GM18858 (cell line): ENCODE measurements around the gene APOBEC3H.

Experiments used
- ATAC-seq: cut with Tn5 transposase; IDR thresholded peaks from one replicate; pipeline ENCODE4 v1.9.1; 2021; ENCODE audit not compliant: unreplicated experiment

Gene APOBEC3H

DNA sequence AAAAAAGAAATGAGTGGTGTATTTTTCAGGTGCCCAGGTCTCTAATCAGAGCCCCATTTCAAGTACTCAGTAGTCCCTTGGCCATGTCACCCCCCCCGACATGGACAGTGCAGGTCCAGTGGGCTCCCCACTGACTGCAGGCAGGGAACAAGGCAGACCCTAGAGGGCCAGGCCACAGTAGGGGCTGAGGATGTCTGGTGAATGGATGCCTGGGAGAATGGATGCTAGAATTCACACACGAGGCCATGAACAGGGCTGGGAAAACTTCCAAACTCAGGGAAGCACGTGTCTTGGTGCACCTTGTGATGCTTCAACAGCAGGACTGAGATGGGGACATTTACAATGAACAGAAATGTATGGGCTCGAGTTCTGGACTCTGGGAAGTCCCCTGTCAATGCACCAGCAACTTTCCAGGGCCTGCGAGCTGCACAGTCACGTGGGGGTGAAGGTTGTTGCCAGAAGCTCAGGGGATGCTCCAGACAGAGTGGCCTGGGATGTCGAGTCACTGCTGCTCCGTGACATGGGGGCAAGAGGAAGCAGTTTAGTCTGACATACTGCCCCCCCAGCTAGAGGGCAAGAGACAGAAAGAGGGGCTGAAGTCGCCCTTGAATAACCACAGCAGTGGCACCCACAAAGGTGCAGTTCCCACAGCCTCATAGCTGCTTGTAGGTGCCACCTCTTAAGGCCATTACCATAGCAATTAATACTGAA, 16.8 kb upstream of the APOBEC3H start:
- ATAC-seq: no peak

DNA sequence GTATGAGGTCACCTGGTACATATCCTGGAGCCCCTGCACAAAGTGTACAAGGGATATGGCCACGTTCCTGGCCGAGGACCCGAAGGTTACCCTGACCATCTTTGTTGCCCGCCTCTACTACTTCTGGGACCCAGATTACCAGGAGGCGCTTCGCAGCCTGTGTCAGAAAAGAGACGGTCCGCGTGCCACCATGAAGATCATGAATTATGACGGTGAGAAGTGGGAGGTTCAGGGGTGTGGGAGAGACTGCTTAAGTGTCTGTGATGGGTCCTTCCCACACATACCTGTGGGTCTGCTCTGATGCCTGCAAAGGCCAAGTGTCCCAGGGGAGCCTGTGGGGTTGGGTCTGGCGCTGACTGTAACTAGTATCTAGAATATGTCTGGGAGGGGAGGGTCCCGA, 16.0 kb upstream of the APOBEC3H start:
- ATAC-seq: no peak

DNA sequence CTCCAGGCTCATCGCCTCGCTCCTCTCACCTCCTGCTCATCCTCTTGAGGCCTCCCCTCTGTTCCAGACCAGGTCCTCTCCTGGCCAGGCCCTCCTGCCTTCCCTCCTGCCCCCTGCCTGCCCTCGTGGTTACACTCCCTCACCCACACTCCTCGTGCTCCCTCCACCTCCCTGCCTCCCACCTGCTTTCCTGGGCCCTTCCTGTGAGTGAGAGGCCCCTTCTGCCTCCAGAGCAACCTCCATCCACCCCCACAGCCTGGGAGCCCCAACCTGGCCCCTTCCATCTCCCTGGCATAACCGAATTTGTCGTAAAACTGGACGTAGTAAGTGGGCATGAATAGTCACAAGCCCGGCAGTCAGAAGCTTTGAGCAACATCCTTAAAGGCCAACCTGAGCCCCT, 15.4 kb upstream of the APOBEC3H start:
- no peak for ATAC-seq

DNA sequence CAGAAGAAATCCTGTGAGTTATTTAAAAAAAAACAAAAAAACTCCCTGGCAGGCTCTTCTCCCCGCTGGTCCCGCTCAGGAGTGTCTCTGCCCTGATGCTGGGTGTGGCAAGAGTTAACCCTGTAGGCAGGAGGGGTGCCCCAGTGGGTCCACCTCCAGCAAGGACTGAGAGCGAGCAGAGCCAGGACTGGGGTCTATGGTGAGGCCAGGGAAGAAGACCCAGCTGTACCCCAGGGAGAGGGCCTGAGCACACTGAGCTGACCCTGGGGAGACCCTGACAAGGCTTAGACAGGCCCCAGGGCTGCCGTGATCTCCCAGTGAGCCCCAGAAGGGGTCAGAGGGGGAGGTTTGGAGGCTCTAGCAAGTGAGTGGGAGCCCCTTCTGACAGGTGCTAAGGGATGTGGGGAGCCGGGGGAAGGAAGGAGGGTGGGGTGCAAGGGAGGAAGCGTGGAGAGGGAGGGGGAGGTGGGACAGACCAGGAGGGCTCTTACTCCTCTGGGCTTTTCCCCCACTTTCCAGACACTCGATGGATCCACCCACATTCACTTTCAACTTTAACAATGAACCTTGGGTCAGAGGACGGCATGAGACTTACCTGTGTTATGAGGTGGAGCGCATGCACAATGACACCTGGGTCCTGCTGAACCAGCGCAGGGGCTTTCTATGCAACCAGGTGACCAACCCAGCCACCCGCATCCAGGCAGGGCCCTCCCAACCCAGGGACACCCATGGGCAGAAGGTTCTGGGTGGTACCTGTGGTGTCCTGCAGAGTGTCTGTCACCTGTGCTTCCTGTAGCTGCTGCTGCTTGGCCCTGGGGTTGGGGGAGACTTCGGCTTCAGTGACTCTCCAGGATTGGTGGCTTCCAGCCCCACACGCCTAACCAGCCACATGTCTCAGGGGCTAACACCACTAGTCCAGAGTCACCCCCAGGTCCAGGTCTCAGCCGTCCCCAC, 13.6 kb upstream of the APOBEC3H start:
- ATAC-seq: no peak

DNA sequence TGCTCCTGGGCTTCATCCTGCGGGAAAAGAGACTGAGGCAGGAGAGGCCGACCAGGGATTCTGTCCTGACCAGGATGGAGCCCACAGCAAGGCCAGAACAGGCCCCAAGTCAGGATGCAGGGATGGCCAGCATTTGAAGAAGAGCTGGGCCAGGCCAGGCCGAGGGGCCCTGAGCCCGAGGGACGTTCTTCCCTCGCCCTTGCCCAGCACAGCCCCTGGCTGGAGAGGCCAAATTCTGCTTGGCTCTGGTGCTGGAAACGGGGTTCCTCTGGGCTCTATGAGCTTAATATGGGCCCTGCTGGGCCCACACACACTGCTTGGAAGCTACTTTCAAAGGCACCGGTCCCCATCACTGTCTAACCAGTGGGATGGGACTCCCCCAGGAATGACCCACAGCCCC, 12.4 kb upstream of the APOBEC3H start:
- ATAC-seq: no peak

DNA sequence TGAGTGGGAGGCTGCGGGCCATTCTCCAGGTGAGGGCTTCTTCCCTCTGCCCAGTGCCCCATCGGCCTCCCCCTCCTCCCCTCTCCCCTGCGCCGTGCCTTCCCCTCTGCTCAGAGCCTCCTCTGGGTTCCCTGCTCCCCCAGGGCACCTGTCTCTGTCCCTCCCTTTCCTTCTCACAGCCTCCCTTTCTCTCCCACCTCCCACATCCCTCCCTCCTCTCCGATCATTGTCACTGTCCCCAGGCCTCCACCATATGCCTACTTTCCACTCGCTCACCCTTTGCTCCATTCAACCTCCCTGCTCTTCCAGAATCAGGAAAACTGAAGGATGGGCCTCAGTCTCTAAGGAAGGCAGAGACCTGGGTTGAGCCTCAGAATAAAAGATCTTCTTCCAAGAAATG, 9.9 kb upstream of the APOBEC3H start:
- ATAC-seq: no peak

DNA sequence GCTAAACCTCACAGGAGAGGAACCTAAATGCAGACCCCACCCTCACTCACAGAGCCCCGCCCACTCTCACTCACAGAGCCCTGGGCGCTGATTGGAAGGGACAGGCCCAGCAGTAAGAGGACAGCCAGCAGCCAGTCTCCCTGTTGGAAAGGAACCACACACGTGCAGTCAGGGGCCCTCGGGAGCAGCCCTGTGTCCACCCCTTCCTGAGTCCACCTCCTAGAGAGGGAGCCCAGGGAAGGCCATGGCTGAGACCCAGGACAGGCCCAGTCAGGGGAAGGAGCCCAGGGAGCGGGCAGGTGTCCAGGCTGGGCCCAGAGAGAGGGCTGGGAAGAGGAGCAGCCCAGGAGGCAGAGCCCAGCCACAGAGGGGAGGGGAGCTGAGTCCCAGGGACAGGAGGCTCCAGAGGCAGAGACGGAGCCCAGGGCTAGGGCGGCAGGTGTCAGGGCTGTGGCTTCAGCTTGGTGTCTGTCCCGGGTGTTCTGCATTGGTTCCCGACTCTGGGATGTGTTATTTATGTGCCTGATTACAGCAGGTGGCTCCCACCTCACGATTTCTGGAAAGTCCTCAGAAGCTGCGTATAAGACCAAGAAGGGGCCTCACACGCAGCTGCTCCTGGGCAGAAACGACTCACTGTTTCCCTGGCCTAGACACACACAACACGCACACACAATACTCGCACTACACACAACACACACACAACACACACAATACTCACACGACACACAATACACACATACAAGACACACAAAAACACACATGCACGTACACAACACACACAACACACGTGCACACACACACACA, 9.0 kb upstream of the APOBEC3H start:
- no peak for ATAC-seq

DNA sequence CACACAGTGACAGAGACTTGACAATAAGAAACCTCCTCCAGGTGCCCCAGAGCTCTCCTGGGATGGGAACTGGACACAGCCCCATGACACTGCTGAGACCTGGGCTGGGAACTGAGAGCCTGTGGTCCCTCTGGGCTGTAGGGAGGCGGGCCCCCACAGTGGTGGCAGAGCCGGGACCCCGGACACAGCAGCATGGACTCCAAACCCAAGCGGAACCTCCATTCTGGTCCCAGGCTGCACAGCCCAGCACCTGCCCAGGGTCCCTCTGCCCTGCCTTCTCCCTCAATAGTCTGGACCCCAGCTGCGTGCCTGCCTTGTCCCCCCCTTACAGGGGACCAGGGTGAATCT, 8.4 kb upstream of the APOBEC3H start:
- no peak for ATAC-seq

DNA sequence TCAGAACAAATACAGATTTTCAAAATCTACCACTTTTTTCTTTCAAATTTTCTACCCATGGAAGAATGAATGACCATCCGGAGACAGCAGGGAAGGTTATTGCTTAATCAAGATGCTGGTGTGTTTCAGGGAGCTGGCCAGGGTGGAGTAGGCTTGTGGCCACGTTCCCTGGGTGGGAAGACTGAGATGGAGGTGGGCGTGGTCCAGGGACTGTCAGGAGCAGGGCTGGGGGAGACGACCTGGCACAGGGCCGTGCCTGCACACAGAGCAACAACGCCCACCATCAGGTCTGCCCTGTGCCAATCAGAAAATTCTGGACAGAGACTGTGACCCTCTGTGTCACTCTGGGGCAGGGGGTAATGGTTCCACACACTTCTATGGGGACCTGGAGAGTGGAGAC, 7.1 kb upstream of the APOBEC3H start:
- no peak for ATAC-seq

DNA sequence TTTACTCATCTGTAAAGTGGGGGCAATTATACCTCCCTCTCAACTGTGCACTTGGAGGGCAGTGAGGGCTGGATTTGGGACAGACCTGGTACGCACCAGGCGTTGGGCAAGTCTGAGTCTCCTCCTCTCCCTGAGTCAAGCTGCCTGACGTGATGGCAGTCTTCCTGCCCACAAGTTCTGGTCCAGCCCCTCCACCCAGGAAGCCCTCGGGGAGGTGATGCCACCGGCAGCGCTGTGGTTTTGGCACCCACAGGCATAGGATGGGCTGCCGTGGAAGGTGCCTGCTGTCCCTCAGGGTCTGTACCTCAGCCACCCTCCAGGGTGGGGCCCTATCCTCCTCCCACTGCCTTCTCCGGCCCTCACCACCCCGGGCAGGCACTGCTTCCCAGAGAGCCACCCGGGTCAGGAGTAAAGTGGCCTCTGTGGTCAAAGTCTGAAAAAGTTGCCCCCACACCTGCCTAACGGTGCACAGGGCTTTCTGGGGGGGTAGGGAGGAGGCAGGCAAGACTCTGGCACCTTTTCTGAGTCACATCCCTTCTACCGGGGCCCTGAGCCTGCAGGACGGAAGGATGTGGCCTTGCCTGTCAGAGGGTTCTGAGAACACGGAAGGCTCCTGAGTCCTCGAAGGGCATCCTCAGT, 6.5 kb upstream of the APOBEC3H start:
- ATAC-seq: no peak

DNA sequence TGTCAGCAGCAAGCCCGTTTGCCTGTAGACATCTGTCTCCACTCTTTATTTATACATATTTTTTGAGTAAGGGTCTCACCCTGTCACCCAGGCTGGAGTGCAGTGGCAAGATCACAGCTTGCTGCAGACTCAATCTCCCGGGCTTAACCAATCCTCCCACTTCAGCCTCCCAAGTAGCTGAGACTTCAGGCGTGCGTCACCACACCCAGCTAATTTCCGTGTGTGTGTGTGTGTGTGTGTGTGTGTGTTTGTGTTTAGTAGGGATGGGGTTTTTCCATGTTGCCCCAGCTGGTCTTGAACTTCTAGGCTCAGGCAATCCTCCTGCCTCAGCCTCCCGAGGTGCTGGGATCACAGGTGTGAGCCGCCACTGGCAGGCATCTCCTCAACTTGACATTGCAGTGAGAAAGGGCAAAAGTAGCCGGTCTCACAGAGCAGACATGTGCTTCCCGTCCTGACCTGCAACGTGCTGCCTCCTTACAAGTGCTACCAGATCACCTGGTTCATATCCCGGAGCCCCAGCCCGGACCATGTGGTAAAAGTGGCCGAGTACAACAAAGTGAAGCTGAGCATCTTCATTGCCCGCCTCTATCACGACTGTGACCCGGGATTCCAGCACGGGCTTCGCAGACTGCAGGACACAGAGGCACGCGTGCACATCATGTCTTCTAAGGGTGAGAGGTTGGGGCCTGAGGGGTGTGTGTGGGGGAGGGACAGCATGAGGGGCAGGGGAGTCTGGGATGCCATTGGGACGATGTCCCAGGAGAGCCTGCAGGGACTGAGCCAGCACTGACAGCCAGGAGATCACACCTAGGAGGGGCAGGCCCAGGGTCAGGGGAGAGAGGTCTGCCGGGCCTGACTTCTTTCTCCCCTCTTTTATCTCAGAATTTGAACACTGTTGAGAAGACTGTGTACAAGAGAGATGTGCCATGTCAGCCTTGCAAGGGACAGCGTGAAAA, 5.6 kb upstream of the APOBEC3H start:
- ATAC-seq: no peak

DNA sequence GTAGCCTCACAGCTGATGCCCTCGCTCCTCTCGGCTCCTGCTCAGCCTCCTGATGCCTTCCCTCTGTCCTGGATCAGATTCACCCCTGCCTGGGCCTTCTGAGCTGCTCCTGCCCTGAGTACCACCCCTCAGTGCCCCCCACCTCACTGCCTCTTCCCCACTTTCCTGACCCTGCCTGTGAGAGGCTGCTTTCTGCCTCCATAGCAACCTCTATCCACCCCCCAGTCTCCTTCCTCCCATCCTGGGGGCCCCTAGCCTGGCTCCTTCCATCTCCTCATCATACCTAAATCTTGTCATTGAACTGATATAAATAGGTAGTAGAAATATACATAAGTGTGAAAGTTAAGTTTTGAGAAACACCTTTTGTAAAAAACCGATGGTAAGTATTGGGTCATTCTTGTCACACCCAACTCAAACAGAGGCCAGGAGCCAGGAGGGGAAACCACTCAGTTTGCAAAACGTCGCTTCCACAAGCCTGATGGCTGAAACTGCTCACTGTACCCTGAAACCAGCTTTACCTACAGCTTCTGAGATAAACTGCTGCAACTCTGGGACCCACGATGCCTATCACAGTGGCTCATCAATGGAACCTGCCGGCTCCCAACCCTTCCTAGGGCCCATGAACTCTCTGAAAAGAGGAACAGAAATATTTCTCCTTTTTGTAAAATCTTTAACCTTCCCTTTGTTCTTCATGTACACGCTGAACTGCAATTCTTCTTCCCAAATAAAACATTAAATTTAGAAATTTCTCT, 4.8 kb upstream of the APOBEC3H start:
- ATAC-seq: no peak

DNA sequence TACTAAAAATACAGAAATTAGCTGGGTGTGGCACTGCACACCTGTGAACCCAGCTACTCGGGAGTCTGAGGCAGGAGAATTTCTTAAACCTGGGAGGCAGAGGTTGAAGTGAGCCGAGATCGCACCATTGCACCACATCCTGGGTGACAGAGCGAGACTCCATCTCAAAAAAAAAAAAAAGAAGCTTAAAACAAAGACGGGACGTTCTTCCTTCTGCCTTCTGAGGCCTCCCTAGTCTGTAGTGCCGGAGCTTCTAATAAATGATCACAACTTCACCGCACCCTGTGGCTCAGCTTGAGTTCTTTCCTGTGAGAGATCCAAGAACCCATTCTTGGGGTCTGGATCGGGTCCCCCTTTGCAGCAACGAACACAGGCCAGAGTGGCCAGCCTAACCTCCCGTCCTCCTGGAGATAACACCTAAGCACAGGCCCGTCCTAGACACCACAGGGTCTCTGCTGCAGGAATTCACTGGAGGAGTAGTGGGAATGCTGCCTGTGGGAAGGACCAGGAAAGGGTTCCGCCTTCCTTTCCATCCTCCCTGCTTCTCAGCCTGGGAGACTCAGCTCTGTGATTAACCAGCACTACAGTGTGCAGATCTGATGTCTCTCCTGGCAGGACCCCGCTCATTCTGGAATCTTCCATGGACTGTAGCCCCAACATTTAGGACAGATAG, 2.2 kb upstream of the APOBEC3H start:
- no peak for ATAC-seq

DNA sequence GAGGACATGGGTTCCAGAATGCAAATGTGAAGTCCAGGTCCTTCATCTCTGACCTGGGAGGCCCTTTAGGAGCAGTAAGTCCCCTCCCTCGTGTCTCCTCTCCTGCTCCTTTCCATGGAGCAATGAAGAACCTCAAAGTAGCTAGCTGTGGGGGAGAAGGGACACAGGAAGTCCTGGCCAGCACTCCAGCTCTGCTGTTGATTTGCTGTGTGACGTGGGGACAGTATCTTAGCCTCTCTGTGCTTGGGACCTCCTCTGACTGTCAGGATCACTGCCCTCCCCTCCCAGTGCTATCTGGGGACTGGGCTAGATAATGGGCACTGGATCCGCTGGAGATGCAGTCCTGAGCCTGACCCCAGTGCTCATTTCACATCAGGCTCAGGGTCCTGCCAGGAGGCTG, 1.1 kb upstream of the APOBEC3H start:
- ATAC-seq: no peak

DNA sequence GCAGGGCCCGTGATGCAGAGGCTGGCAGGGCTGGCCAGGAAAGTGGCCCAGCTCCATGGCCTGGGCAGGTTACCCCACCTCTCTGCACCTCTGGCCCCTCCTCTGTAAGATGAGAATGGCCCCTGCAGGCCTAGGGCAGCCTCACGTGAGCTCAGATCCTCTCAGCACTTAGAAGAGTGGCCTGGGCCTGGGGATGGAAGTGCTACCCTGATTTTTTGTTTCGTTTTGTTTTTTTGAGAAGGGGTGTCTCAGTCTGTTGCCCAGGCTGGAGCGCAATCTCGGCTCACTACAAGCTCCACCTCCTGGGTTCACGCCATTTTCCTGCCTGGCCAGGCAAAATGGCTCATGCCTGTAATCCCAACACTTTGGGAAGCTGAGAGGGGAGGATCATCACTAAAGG, 982 bp downstream of the APOBEC3H start:
- ATAC-seq: no peak

DNA sequence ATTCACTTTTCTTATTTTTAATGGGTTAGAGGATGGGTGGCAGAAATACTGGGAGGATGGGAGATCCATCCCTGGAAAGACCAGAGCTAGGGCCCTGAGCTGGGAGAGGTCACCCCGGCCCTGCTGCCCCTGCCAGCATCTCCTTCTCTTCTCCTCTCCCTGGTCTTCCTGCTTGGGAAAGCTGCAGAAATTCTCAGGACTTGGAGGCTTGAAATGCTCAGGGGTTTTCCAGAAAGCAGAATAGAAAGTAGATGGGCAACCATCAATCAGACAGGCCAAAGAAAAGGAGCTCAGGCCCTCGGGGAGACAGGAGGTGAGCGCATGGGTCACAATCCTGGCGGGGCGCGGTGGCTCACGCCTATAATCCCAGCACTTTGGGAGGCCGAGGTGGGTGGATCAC, 1.5 kb downstream of the APOBEC3H start:
- ATAC-seq: no peak

DNA sequence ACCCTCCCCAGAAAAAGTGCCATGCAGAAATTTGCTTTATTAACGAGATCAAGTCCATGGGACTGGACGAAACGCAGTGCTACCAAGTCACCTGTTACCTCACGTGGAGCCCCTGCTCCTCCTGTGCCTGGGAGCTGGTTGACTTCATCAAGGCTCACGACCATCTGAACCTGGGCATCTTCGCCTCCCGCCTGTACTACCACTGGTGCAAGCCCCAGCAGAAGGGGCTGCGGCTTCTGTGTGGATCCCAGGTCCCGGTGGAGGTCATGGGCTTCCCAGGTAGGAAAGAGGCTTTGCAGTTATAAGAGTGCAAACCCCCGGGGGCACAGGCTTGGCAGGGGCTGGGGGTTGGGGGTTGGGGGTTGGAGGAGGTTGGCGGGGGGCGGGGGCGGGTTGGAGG, 4.2 kb downstream of the APOBEC3H start:
- ATAC-seq: no peak

DNA sequence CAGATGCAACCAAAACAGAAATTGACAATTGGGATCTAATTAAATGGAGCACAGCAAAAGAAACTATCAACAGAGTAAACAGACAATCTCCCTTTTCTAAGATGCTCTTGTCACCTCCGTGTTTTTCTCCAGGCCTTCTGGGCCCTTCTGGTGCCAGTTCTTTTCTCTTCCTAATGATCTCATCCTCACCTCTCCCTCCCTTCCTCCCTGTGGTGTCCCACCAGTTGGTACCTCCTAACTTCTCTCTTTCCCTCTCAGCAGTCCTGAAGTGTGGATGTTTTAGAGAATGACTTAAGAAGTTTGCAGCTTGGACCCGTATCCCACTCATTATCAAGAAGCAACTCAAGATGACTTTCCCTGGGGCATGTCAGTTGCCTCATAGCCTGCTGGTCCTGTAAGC, 6.4 kb downstream of the APOBEC3H start:
- ATAC-seq: no peak

DNA sequence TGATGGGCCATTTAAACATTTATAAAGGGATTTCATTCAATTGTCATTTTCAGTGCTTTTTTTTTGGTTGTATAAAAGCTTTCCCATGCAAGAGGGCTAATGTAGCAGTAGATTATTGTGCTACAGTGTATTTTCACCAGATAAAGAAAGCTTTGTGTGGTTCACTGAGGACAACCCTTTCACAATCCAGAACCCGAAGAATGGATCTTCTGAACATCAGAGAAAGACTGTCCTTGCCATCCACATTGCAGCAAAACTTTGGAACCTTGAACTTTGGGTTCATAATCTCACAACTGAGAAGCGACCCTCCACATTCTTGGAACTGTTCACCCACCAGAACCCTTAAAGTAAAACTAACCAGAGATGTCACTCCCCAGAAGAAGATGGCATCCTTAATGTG, 9.3 kb downstream of the APOBEC3H start:
- no peak for ATAC-seq
